ENCODE data around the gene CLK2. TPM values are rescaled to one million over a fixed set of nuclear protein-coding genes. Genes with fewer than 3 reads are reported as not detected.
"Not testable (repeated sequence)": the region's sequence is repeated elsewhere in the genome, so short reads cannot be mapped to it uniquely, and the experiment has no call there.

The CLK2 gene
- total RNA-seq, 2 donors from 2014 or later = 28.1 to 56.5 TPM

DNA sequence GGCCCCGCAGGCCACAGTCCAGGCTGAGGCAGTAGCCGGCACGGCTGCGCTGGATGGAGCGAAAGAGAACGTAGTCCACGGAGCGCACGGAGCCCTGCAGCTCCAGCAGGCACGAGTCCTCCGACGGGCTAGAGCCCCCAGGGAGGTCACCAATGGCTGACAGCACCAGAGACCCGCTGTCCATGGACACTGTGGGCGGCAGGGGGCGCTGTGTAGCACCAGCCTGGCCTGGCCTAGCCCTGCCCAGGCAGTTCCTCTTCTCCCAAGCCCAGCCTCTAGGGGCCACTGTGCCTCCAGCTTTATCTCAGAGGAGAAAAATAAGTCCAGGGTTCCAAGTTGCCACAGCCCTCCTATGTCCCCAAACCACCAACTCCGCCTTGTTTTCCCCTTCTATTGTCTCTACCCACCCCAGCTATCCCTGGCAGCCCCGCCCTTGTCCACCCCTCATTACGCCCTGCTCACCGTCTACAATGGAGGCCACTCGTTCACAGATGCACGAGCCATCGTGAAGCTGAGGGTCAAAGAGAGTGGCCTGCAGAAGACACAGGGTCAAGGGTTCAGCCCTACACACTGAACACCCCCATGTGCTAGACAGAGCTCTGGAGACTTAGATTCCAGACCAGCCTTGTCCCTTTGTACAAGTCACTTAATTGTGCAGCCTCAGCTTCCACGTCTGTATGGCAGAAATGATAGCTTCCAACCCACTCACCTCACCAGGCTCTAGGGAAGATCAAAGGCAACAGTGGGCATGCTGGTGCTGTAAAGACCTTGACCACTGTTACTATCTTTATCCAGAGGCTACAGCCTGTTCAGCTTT, 22.5 kb downstream of the CLK2 start:
- TF ChIP-seq, protein P1, sequence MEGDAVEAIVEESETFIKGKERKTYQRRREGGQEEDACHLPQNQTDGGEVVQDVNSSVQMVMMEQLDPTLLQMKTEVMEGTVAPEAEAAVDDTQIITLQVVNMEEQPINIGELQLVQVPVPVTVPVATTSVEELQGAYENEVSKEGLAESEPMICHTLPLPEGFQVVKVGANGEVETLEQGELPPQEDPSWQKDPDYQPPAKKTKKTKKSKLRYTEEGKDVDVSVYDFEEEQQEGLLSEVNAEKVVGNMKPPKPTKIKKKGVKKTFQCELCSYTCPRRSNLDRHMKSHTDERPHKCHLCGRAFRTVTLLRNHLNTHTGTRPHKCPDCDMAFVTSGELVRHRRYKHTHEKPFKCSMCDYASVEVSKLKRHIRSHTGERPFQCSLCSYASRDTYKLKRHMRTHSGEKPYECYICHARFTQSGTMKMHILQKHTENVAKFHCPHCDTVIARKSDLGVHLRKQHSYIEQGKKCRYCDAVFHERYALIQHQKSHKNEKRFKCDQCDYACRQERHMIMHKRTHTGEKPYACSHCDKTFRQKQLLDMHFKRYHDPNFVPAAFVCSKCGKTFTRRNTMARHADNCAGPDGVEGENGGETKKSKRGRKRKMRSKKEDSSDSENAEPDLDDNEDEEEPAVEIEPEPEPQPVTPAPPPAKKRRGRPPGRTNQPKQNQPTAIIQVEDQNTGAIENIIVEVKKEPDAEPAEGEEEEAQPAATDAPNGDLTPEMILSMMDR (IDR thresholded peaks at IDR 0.05) = peak; percentile 94 to 100 (median 98)
- TF ChIP-seq POLR2AphosphoS5 (IDR thresholded peaks at IDR 0.05) (peak; percentile 73), POLR2A (IDR thresholded peaks at IDR 0.05) (no peak)
- no peak overlapping the region for H3K4me3 ChIP-seq
- intact Hi-C loops (cut with DNase I) = loop anchor here (5.0 kb wide), 1 partner anchor 56 kb away; the partner anchor contains the start of gene FDPS
- H3K27ac ChIP-seq = no peak overlapping the region
- H3K27me3 ChIP-seq (replicated peaks; ENCODE audit: insufficient read depth) = no peaks in the 10 kb centered on the region
- peaks cover 9% of the 10 kb centered on the region for H3K4me1 ChIP-seq (replicated peaks)
- no peaks in the 10 kb centered on the region for H3K36me3 ChIP-seq
- WGBS = 30% methylated on average over 23 of the region's 23 CpGs
- H3K9me3 ChIP-seq = no peaks in the 10 kb centered on the region
- peak; percentile 87 for DNase-seq (ENCODE audit: low spot score)

DNA sequence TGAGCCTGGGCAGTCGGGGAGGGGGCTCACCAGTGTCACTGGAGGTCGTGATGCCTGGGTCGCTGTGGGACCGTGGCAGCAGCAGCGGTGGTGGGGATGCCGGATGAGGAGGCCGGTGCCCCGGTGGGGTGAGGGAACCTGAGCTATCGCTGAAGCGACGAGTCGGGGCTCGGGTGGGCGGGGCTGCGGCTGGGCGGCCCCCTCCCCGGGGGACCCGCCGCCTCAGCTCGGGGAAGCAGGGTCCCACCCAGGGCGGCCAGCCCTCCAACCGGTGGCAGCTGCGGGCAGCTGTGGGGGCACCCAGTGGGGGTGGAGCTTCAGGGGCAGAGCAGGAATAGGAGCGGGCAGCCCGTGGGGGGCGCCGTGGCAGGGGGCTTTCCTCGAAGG, 23.1 kb downstream of the CLK2 start:
- Histone ChIP-seq H3K9me3 (no peaks in the 10 kb centered on the region), H3K4me1 (replicated peaks) (peaks cover 8% of the 10 kb centered on the region), H3K27ac (no peak overlapping the region), H3K36me3 (no peaks in the 10 kb centered on the region), H3K4me3 (no peak overlapping the region), H3K27me3 (replicated peaks; ENCODE audit: insufficient read depth) (no peaks in the 10 kb centered on the region)
- WGBS = 51% methylated on average over 12 of the region's 28 CpGs
- intact Hi-C loops (cut with DNase I) = loop anchor here (5.0 kb wide), 1 partner anchor 57 kb away; the partner anchor contains the start of gene FDPS
- no peak for DNase-seq (ENCODE audit: low spot score)
- no peak for TF ChIP-seq POLR2A (IDR thresholded peaks at IDR 0.05)
- TF ChIP-seq POLR2AphosphoS5 (IDR thresholded peaks at IDR 0.05) = no peak
- TF ChIP-seq, protein P1 (IDR thresholded peaks at IDR 0.05) = no peak

- TF ChIP-seq POLR2AphosphoS5 (IDR thresholded peaks at IDR 0.05) (no peak), POLR2A (IDR thresholded peaks at IDR 0.05) (no peak)
- H3K4me3 ChIP-seq = no peak overlapping the region
- no peak for DNase-seq (ENCODE audit: low spot score)
- intact Hi-C loops (cut with DNase I) = no loop called here
- H3K36me3 ChIP-seq = no peaks in the 10 kb centered on the region
- H3K4me1 ChIP-seq (replicated peaks) = no peaks in the 10 kb centered on the region
- WGBS = 85% methylated on average over 26 of the region's 26 CpGs
- no peak overlapping the region for H3K27ac ChIP-seq
- no peaks in the 10 kb centered on the region for H3K9me3 ChIP-seq
- no peaks in the 10 kb centered on the region for H3K27me3 ChIP-seq (replicated peaks; ENCODE audit: insufficient read depth)
These were observed 25.4 kb downstream of the CLK2 start for GRCh38 chr1:155247667-155248553.

DNA sequence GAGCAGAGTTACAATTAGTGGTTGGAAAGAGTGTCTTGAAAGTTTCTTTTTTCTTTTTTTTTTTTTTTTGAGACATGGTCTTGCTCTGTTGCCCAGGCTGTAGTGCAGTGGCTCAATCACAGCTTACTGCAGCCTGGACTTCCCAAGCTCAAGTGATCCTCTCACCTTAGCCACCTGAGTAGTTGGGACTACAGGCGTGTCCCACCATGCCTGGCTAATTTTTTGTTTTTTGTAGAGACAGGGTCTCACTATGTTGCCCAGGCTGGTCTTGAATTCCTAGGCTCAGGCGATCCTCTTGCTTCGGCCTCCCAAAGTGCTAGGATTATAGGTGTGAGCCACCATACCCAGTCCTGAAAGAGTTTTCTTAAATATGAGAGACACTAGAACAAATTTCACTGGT, 26.5 kb downstream of the CLK2 start:
- H3K4me3 ChIP-seq; intact Hi-C loops (cut with DNase I); H3K4me1 ChIP-seq (replicated peaks); DNase-seq (ENCODE audit: low spot score); H3K36me3 ChIP-seq; H3K27me3 ChIP-seq (replicated peaks; ENCODE audit: insufficient read depth); H3K27ac ChIP-seq; H3K9me3 ChIP-seq: not testable (repeated sequence)
- 92% methylated on average over 3 of the region's 3 CpGs for WGBS

DNA sequence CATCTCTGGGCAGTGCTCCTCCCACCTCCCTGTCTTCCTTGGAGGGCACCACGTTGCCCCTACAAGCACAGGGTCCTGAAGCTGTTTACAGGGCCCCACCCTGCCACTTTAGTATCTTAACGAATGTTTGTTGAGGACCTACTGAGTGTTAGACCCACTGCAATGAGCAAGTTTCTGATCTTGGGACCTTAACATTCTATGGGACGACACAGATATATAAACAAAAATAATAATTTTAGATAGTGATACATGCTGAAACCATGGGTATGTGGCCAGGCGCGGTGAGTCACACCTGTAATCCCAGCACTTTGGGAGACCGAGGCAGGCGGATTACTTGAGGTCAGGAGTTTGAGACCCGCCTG, 28.2 kb downstream of the CLK2 start:
- Histone ChIP-seq H3K4me3 (peak overlapping the region; percentile 50 to 55), H3K27ac (peak overlapping the region; percentile 88 to 89), H3K36me3 (no peaks in the 10 kb centered on the region), H3K9me3 (no peaks in the 10 kb centered on the region), H3K4me1 (replicated peaks) (no peaks in the 10 kb centered on the region), H3K27me3 (replicated peaks; ENCODE audit: insufficient read depth) (no peaks in the 10 kb centered on the region)
- no peak for DNase-seq (ENCODE audit: low spot score)
- TF ChIP-seq POLR2A (IDR thresholded peaks at IDR 0.05) (no peak), POLR2AphosphoS5 (IDR thresholded peaks at IDR 0.05) (no peak)
- TF ChIP-seq, protein P1 (IDR thresholded peaks at IDR 0.05) = no peak
- WGBS = 61% methylated on average over 8 of the region's 8 CpGs
- intact Hi-C loops (cut with DNase I) = no loop called here
